ENCODE measurements around the gene DRG1.
A peak's percentile ranks its signal among the peaks of the same experiment; 100 is the strongest.

DNA sequence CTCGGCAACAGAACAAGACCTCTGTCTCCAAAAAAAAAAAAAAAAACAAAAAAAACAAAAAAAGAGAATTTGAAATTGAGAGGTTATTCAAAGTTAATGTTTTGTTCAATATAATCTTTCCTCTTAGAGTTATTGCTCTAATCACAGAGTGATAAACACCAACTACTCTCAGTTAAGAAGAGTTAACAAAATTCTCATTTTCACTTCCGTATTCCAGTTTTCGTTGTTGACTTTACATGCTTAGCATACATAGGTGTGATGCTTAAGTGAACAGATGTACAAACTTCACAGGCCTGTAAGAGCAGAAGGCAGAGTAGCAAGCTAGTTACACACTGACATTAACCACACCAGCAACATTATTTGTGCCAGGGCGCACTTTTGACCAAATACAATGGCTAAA is 77.9 kb downstream of the DRG1 start:
- TF ChIP-seq POLR2A (IDR thresholded peaks at IDR 0.05) (no peak), EP300 (IDR thresholded peaks at IDR 0.05) (no peak), CTCF (IDR thresholded peaks at IDR 0.05) (no peak), POLR2AphosphoS5 (IDR thresholded peaks at IDR 0.05) (peak in 1 of 3 donors; percentile 31)
